Activated naive CD4-positive, alpha-beta T cell treated with anti-CD3 and anti-CD28 coated beads, Interleukin-2, amount 50 U/mL, for 16 hours (primary cell): ENCODE data around the gene NELFCD.
"Not testable (repeated sequence)": the region's sequence is repeated elsewhere in the genome, so short reads cannot be mapped to it uniquely, and the experiment has no call there.

ENCODE experiments used
- DNase-seq: peaks from one replicate; pipeline ENCODE4 v3.0.0-alpha.2; 2020

NELFCD gene

DNA sequence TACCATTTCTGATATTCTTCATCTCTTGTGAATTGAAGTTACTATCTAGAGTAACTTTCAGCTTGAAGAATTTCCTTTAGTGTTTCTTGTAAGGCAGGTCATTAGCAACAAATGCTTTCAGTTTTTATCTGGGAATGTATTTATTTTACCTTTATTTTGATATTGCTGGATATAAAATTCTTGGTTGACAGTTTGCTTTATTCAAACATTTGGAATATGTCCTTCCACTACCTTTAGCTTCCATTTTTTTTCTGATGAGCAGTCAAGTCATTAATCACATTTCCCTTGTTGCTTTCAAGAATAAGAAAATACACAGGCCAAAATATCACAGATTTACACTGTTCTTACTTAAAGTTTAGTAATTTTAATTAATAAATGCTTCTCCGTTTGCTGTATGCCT lies 5.7 kb upstream of the NELFCD start:
- no peak for DNase-seq

DNA sequence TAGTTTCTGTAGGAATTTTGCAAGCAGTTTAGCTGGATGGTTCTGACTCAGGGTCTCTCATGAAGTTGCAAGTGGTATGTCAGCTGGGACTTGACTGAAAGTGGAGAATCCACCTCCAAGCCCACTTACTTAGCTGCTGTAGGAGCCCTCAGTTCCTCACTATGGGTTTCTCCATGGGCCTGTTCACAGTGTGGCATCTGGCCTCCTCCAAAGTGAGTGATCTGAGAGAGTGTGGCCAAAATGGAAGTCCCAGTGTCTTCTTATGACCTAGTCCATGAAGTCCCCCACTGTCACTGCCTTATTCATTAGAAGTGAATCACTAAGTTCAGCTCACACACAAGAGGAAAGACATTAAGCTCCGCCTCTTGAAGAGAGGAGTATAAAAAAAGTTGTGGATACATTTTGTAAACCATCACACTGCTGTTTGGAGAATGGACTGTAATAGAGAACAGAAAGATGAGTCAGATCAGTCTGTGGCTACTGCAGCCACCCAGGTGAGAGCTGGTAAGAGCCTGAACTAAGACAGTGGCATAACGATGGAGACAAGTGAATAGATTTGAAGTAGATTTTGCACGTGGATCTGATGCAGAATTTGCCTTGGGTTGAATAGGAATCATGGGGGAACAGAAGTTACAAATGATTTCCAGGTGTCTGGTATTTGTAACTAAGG lies 4.9 kb upstream of the NELFCD start:
- no peak for DNase-seq

DNA sequence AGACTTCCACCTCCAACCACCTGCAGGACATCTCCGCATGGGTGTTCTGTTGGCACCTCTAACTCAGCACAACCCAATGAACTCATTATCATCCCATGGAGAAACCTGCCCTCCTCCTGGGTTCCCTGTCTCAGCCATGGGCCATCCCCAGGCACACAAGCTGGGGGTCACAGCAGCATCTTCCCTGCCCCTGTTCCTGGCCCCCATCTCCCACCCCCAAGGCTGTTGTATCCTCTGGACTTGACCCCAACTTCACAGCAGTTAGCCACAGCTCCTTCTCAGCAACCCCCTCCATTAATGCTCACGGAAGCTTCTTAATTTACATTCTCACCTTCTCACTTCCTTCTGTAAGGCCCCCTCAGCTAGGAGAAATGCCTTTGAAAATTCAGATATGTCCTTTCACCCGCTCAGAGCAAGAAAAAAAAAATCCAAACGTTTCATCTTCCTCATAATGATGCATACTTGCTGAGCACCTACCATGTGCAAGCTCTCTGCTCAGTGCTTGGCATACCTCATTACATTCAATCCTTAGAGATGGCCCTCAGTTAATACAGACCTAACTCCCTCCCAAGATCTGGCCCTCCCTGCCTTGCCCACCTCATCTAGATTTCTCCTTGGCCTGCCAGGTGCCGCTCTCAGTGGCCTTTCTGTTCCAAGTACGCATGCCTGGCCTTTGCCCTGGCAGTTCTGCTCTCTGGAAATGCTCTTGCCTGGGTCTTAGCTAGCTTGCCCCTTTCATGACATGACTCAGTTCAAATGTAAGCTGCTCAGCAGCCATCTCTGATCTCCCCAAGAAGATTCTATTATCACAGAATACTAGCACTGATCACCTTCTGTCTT lies 2.5 kb upstream of the NELFCD start:
- no peak for DNase-seq

DNA sequence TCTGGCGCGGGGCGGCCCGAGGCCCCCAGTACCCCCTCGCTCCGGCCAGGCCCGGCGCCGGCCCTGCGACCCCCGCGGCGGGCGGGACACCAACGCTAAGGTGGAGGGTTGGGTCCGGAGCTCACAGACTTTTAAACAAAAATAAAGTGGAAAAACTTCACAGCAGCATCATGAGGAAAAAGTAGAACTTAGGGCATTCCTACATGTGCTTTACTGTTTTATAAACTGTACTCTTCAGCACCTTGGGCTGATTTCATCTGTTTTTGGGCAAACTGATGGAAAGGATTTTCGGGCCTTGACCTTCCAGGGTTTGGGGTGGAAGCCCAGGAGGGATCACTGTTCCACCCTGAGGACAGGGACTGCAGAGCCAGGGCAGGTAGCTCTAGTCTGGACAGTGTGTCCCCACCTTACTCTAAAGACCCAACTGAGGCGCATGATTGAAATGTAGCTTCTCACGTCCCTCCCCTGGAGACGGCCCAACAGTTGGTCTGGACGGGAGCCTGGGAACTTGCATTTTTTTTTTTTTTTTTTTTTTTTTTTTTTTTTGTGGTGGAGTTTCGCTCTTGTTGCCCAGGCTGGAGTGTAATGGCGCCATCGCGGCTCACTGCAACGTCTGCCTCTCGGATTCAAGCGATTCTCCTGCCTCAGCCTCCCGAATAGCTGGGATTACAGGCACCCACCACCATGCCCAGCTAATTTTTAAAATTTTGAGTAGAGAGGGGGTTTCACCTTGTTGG lies 740 bp downstream of the NELFCD start:
- no peak for DNase-seq

DNA sequence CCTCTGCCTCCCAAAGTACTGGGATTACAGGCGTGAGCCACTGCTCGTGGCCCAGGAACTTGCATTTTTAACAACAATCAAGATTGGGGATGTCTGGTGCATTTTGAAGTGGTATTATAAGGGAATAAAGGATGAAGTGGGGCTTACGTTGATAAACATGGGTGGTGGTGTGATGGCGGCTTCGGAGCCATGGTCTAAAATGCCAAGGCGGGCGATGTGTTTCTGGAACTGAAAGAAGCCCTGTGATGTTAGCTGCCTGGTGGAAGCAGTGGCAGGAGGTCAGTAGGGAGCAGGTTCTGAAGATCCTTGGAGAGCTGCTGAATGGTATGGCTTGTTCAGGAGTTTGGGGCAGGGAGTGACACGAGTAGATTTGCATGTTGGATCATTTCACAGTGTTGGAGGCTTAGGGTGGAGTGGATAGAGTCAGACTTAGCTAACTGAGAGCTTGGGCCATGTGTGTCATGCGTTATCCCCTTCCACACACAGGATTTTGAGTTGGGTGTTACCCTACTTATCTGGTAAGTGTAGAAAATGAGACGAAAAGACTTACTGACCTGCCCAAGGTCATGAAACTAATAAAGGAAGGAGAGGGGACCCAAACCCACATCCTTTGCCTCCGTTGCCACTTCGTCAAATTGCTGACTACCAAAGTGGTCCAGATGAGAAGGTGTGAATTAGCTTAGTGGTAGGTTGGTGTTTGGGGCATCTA lies 1.5 kb downstream of the NELFCD start:
- no peak for DNase-seq

DNA sequence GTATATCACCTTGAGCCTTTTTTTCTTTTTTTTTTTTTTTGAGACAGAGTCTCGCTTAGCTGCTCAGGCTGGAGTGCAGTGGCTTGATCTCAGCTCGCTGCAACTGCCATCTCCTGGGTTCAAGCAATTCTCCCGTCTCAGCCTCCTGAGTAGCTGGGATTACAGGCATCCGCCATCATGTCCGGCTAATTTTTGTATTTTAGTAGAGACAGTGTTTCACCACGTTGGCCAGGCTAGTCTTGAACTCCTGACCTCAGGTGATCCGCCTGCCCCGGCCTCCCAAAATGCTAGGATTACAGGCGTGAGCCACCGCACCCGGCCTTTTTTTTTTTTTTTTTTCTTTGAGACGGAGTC lies 2.0 kb downstream of the NELFCD start:
- not testable (repeated sequence) for DNase-seq

DNA sequence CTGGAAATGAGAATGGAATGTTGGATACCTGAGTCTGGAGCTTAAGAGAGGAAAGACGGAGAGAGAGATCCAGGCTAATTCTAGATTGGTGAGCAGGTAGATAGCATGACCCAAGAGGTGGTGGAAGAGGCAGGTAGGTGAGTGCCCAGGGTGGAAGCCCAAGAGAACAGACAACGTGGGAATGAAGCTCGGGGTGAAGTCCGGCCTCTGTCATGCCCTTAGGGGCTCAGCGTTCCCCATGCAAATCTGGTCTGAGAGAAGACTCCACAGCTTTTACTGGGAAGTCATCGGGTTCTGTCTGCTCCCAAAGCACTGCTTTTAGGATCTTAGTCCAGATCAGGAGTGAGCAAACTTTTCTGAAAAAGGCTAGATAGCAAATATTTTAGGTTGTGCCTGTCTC lies 3.6 kb downstream of the NELFCD start:
- DNase-seq, result no peak

DNA sequence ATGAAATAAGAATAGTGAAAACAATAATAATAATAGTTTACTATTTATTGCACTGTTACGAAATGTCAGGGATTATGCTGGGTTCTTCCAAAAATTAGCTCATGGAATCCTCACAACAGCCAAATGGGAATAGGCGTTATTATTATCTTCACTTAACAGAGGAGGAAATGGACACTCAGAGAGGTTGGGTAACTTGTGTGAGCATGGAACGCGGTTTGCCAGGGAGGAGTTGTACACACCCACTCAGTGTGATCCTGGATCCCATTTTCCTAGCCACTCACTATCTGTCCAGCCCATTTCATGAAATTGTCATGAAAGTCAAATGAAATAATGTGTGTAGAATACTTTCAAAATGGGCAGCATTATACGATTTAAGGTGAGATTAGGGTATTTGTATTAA lies 4.6 kb downstream of the NELFCD start:
- DNase-seq, result no peak

DNA sequence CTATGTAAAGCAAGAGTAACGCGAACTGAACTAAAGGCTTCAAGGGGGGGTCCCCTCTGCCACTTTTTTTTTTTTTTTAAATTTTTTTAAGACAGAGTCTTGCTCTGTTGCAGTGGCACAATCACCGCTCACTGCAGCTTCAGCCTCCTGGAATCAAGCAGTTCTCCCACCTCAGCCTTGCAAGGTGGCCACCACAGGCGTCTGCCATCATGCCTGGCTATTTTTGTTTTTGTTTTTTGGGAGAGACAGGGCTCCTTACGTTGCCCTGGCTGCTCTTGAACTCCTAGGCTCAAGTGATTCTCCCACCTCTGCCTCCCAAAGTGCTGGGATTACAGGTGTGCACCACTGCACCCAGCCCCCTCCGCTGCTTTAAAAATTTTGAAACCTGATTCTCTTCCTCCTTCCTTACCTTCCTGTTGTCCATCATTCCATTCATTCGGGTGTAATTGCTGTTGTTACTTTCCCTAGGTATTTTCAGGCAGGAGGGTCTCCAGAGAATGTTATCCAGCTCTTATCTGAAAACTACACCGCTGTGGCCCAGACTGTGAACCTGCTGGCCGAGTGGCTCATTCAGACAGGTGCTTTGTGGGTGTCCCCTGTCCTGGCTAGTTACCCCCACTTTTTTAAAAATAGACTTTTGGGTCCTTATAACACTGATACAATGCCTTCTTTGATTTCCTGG lies 5.4 kb downstream of the NELFCD start:
- DNase-seq, result no peak

DNA sequence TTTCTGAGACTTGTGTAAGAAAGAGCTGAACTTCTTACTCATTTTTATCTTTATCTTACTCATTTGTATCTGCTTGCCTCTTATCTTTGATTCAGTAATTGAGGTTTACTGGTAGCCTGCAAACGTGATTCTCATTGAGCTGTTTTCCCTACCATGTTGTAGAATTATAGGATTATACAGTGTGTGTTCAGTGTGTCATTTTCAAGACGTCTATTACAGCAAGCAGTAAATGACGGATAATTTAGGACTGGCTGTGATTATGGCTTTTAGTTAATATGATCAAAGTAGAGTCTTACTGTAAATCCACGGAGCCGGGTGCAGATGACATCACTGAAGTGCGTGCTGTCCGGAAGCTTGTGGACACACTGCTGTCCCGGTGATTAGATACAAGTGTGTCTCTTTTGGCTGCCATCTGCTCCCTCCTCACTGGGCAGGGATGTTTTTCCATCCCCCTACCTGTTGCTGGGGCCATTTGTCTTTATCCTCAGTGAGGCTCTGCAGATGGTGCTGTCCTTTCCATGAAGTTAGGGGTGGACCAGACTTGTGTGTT lies 6.0 kb downstream of the NELFCD start:
- no peak for DNase-seq

DNA sequence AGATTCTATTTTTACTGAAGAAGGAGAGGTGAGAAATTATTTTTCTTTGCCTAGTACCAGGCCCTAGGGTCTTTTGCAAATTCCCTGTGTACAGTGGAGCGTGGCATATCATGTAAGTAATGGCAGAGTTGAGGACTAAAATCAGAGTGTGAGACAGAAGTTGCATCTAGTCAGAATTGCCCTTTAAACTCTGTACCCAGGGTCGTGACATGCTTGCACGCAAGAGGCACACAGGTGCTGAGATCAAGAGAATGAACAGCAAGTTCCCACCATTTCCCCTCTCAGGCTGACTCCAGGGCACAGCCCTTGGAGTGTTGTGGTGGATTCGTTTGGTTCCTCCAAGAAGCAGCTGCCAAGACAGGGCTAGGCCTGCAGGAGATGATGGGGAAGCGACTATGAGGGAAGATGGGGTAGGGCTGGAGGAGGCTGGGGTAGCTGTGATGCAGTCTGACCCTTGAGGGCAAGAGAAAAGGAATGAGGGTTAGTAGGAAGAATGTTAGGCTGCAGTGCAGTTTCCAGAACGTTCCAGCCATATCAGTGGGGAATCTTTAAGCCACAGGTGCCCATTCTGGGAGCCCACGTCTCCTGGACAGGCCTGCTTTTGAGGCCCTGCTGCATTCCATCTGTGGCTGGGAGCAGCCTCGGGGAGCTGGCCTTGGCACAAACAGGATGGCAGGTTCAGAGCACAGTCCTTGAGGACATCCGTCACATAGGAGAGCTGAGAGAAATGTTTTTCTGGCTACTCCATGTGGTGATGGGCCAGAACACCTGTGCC lies 6.9 kb downstream of the NELFCD start:
- no peak for DNase-seq

DNA sequence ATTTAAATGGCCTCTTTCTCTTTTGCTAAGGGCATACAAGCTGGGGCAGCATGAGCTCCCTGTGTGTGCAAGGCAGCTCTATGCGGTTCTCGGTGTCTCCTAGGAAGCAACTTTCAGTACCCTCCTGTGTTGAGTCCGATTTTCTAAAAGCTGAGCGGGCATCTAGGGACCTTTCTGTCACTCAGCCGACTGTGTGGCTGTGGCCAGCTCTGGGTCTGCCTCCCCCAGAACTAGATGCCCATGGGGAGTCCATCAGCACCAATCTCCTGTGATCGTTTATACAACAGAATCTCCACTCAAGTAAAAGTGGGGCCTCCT lies 7.5 kb downstream of the NELFCD start:
- DNase-seq, result no peak

DNA sequence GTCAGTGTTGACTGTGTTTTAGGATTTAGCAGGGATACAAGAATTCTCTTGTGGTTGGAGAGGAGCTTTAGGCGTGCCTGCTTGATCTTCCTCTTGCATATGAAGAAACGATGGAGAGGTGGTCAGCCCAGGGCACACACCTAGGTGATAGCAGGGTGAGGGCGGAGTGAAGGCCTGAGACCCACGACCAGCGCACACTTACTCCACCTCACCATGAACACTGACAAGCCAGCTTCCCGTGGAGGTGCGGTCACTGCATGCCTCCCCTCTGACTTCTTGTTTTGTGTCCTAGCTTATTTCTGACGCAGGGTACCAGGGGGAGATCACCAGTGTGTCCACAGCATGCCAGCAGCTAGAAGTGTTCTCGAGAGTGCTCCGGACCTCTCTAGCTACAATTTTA lies 8.1 kb downstream of the NELFCD start:
- DNase-seq, result no peak

DNA sequence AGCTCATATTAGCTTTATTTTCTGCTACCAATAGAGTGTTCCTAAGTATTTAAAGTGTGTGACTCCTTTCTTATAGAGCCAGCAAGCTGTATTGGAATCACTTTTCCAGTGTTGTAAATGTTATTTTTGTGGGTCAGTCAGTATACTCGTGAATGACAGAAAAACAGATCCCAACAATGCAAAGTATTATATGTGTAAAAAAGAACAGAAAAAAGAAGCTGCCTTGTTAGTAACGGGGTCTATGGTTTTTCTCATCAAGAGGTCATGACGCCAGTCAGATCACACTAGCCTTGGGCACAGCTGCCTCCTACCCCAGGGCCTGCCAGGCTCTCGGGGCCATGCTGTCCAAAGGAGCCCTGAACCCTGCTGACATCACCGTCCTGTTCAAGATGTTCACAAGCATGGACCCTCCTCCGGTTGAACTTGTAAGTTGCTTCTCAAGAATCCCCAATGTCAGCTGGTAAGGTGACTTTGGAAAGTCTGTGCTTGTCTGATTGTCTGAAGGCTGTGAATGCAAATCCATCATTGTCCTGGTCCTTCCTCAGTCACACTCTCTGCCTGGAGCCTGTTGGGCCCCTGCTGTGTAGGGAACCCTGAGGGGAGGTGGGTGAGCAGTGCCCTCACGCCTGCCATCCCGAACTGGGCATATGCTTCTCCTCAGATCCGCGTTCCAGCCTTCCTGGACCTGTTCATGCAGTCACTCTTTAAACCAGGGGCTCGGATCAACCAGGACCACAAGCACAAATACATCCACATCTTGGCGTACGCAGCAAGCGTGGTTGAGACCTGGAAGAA lies 9.8 kb downstream of the NELFCD start:
- DNase-seq, result no peak

DNA sequence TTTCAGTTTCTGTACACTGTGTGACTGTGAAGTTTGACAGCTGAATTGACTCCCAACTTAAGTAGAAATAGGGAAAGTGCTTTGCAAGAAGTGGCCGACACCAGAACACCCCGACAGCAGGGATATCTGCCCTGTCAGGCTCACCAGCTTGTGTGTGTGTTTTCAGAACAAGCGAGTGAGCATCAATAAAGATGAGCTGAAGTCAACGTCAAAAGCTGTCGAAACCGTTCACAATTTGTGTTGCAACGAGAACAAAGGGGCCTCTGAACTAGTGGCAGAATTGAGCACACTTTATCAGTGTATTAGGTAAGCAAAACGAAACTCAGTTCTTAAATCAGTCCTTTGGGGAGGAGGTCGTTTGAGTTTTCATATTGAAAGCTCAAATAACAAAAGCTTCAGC lies 10.7 kb downstream of the NELFCD start:
- no peak for DNase-seq

DNA sequence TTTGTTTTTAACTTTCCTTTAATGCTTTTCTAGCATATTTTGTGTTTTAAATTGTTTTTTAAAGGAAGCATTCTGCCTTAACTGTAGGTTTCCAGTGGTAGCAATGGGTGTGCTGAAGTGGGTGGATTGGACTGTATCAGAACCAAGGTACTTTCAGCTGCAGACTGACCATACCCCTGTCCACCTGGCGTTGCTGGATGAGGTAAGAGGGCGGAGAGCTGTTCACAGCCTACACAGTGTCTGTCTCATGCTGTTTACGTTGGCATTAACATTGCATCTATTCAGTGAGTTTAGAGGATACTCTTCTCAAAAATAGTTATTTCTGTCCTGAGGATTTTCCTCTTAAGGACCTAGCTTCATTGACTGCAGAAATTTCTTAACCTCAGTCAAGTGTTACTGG lies 11.9 kb downstream of the NELFCD start:
- no peak for DNase-seq

DNA sequence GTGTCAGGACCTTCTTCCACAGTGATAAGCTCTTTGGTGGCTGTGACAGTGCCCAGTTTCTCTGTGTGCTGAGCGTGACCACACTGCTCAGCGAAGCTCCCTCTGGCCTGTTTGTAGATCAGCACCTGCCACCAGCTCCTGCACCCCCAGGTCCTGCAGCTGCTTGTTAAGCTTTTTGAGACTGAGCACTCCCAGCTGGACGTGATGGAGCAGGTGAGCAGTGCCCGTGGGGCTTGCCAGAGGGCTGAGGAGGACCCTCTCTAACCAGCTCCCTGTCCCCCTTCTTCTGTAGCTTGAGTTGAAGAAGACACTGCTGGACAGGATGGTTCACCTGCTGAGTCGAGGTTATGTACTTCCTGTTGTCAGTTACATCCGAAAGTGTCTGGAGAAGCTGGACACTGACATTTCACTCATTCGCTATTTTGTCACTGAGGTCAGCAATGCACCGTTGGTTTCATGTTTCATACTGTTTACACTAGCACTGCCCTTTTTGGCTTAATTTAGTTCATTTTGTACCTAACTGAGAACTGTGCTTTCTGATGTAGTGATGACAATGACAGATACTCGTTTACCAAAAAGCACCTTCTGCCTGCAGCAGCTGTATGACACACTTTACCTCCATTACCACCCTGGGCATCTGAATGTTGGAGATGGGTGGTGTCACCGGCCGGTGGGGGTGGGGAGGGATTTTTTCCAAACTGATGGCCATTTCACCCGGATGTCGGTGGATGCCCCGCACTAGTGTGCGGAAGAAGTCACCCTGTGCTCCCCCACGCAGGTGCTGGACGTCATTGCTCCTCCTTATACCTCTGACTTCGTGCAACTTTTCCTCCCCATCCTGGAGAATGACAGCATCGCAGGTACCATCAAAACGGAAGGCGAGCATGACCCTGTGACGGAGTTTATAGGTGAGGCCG lies 12.5 kb downstream of the NELFCD start:
- no peak for DNase-seq

DNA sequence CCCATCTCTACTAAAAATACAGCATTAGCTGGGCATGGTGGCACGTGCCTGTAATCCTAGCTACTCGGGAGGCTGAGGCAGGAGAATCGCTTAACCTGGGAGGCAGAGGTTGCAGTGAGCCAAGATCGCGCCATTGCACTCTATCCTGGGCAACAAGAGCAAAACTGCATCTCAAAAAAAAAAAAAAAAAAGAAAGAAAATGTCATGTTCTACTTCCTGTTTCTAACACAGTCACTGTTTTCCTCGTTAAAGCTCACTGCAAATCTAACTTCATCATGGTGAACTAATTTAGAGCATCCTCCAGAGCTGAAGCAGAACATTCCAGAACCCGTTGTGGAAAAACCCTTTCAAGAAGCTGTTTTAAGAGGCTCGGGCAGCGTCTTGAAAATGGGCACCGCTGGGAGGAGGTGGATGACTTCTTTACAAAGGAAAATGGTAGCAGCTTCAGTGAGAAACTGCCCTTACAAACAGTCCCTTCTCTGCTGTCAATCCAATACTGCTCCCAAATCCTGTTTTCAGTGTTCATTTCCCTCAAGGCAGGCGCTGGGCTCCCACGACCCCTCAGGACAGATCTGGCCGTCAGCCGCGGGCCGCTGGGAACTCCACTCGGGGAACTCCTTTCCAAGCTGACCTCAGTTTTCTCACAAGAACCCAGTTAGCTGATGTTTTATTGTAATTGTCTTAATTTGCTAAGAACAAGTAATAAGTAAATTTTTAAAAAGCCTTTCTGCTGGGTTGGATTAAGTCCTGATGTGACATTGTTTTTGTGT lies 13.5 kb downstream of the NELFCD start:
- no peak for DNase-seq
